ENCODE measurements around the gene S100Z.
"Not testable (repeated sequence)": the region's sequence is repeated elsewhere in the genome, so short reads cannot be mapped to it uniquely, and the experiment has no call there.

The S100Z gene

DNA sequence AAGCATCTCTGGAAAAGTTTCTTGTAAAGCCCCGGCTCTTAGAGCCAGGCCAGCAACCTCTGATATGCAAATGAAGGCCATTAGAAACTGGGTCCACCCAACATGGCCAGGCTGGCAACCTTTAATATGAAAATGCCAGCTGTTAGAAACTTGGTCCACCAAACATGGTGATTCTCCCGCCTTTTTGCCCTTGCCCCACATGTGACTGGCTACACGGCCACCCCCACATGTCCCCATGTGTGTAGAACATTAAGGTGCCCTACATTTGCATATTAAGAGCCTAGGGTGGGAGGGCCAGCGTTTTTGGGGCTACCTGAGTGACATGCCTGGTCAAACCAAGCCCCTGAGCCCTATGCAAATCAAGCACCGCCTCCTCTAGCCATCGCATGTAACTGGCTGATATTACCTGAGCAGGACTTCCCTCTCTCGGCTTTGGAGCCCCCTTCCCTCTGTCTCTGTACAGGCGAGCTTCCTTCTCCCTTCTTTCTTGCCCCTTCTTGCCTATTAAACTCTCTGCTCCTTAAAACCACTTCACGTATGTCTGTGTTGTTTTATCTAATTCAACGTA, 39.0 kb downstream of the S100Z start:
- DNase-seq: no peak

DNA sequence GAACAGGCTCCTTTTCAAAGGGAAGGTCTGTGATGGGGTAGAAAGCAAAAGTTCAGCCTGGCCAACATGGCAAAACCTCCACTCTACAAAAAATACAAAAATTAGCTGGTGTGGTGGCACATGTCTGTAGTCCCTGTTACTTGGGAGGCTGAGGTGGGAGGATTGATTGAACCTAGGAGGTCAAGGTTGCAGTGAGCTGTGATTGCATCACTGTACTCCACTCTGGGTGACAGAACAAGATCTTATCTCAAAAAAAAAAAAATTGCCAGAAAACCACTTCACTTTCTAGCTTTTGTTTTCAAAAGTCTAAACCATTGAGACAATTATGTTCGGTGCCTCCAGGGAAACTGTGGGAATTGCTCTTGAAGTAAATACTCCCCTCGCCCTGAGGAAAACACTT, 43.5 kb downstream of the S100Z start:
- DNase-seq: no peak

GRCh38 chr5:76896196-76896595, 46.4 kb downstream of the S100Z start:
- DNase-seq: no peak

- DNase-seq: no peak
Observed at GRCh38 chr5:76901522-76901921, 51.7 kb downstream of the S100Z start.

DNA sequence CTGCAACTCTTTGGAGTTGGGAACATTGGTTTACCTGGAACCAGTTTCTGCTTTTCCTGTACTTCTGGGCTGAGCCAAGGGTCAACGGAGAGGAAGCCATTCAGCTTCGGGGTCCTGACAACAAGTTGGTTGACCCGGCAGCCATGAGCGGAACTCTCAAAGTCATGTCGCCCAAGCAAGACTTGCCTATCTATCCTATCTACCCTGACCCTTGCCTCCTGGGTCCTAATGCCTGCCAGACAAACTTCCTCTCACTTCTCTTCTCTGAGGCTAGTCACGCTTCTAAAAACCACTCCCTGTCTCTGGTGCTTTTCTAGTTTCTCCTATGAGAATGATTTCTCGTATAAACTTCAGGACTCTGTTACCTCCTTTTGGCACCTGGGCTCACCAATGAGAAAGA, 58.4 kb downstream of the S100Z start:
- no peak for DNase-seq

GRCh38 chr5:76910344-76910933, 60.6 kb downstream of the S100Z start:
- not testable (repeated sequence) for DNase-seq

- not testable (repeated sequence) for DNase-seq
Observed at GRCh38 chr5:76914671-76915070, 64.9 kb downstream of the S100Z start.

DNA sequence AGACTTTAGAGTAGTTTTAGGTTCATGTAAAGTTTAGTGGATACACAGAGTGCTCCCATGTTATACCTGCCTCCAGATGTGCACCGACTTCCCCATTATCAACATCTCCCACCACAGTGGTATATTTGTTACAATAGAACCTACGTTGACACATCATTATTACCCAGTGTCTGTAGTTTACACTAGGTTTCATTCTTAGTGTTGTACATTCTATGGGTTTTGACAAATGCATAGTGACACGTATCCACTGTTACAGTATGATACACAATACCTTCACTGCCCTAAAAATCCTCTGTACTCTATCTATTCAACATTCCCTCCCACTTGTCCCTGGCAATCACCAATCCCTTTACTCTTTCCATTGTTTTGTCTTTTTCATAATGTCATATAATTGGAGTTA, 68.7 kb downstream of the S100Z start:
- DNase-seq: no peak

- no peak for DNase-seq
Observed at GRCh38 chr5:76920491-76920890, 70.7 kb downstream of the S100Z start.

GRCh38 chr5:76926329-76927105, 76.7 kb downstream of the S100Z start:
- no peak for DNase-seq

DNA sequence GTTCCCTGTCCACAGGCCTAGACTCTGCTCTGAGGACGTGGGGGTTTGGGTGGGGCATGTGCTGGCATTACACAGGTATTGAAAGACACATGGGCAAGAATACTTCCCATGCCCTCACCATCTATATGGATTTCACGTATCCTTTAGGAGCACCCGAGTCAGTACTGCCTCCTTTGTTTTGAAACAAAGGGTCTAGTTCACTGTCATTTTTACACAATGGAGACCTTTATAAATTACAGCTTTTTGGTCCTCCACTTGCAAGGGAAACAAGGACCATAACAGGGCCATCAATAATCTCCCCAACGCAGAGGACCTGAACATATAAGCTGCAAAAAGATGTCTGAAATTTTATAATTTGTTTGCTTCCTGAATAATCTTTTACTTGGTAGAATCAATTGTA, 78.1 kb downstream of the S100Z start:
- no peak for DNase-seq

DNA sequence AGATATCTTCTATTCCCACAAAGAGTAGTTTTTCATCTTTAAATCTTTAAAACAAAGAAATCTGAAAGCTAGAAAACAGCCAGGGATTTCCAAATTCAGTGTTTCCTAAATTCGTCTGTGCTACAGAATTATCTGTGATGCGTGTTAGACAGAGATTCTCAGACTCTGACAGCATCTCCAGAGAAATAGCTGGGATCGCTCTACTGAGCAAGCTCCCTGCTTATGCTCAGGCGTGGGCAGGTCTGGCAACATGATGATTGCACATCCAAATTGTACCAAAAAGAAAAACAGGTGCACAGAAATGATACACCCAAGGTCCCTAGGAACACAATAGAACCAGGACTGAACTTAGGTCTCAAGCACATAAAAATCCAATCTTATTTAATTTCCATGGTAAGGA, 80.3 kb downstream of the S100Z start:
- no peak for DNase-seq

DNA sequence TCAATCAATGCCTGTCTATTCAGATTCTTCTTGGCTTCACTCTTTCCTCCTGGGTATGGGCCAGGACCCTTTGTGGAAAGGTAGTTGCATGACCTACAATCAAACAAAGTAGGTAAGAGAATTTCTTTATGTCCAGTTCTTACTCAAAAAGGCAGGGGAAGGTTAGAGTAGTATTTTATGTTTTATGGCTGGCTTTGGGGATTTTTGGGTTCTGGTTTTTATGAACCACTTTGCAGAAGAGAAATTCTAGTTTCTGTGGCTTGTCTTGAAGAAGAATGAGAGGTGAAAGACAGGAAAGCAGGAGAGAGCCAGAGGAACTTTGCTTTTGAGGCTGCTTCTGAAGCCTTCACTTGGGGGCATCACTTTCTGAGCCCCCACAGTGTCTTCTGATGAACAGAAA, 88.4 kb downstream of the S100Z start:
- no peak for DNase-seq

DNA sequence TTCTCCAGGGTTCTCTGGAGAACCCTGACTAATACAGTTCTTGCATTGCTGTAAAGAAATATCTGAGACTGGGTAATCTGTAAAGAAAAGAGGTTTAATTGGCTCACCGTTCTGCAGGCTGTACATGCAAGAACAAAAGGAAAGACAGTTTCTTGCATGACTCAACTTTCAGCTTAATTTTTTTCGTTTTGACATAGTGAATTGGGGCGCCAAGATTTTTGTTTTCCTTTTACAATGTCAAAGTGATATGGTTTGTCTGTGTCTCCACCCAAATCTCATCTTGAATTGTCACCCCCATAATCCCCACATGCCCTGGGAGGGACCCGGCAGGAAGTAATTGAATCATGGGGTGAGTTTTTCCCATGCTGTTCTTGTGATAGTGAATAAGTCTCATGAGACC, 91.2 kb downstream of the S100Z start:
- DNase-seq: no peak

GRCh38 chr5:76941442-76941841, 91.6 kb downstream of the S100Z start:
- no peak for DNase-seq

GRCh38 chr5:76942581-76942980, 92.8 kb downstream of the S100Z start:
- peak; percentile 77 for DNase-seq

DNA sequence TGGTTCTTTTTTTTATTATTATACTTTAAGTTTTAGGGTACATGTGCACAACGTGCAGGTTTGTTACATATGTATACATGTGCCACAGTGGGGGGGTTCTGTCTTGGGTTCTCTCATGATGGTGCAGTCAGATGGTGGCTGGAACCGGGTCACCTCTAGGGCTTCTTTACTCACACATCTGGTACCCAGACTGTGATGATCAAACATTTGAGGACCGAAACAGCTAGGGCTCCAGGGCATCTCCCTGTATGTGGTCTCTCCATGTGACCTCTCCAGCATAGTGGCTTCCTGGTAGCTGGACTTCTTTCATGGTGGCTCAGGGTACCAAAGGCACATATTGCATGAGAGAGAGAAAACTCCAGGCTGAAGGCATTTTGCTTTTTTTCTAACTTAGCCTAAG, 93.2 kb downstream of the S100Z start:
- DNase-seq: no peak

- DNase-seq: peak; percentile 20
Observed at GRCh38 chr5:76944638-76945037, 94.8 kb downstream of the S100Z start.

- DNase-seq: not testable (repeated sequence)
Observed at GRCh38 chr5:76945238-76945637, 95.4 kb downstream of the S100Z start.

GRCh38 chr5:76946090-76946489, 96.3 kb downstream of the S100Z start:
- no peak for DNase-seq

DNA sequence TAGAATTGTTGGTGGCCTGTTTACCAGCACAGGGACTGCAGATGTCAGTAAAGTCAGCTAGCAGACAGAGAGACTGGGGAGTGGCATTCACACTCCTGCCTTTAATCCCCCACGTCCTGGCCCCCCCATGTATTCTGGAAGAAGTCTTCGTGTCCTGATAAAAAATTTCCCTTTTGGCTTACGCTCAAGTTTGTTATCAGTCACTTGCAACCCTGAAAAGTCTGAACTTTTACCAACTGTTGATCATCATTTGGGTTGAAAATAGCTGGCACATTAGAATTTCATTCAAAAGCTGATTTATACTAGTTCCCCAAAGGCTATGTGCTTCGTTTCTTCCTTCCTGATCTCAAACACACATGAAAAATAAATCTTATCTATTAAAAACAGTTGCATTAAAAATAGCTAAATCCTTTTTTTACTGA, 97.3 kb downstream of the S100Z start:
- DNase-seq: no peak

DNA sequence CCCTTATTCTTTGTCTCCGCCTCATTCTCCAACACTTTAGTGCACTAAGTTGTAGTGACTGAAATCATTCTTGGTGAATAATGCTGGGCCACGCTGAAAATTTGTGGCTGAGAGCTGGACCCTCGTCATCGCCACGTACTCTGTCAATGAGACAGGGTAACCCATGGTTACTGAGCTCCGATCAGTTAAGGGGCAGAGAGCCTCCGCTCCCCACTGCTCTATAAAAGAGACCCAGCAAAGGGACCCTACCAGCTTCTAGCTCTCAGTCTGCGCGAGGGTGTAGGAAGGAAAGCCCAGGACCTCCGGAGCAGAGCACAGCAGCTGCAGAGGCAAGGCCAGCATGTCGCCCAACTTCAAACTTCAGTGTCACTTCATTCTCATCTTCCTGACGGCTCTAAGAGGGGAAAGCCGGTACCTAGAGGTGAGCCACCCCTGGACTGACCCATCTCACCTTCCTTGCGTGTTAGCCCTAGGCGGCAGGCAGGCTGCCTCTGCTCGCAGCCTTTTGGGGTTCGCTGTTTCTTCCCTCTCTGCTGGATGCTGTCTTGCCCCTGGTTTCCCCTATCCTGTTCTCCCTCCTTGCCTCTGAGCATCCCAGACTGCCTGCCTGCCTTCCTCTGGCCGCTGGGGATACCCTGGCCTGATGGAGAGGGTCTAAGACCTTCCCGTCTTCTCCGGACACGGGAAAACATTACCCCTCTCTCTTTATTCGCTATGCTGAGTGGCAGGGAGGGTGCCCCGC, 103.2 kb downstream of the S100Z start, which contains the start of gene CRHBP:
Gene CRHBP, plus strand, starts transcription at position 251 of the 742 bp plus-strand sequence. Its CDS starts 90 bp downstream, at position 341.
- DNase-seq: no peak

DNA sequence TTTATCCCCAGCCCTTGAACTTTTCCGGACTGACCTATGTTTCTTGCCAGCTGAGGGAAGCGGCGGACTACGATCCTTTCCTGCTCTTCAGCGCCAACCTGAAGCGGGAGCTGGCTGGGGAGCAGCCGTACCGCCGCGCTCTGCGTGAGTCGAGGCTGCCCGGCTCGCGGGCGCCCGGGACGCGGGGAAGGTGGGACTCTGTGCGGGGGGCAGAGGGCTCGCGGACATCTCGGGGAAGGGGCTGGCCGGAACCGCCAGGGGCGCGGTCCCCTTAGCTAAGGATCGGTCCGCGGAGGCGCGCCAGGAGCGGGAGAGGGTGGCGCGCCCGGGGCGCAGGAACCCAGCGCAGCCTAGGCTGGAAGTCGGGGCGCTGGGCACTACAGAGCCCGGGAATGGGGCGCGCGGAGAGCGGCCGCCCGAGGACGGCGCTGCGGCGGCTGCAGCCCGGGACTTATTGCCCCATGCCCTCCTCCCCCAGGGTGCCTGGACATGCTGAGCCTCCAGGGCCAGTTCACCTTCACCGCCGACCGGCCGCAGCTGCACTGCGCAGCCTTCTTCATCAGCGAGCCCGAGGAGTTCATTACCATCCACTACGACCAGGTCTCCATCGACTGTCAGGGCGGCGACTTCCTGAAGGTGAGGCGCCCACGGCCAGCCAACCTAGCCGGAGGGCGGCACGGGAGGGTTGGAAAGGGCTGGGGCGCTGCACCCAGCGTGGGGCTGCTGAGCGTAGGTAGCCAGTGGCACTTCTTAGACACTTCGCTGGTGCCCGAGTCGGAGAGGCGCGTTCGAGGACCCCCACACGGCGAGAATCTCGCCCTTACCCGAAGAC, 104.0 kb downstream of the S100Z start:
- peak; percentile 18 for DNase-seq
